SK-N-SH treated with all-trans-retinoic acid at 6 μM for 48 hours (cell line): Measurements from ENCODE around the gene SLMAP.

Experiments used
- ATAC-seq: fragments of 200-7000 bp; cut with Tn5 transposase; 3 replicates; pipeline ENCODE4 v1.9.1; 2020; ENCODE audit warnings: mild to moderate bottlenecking, moderate library complexity
- ARNTL ChIP-seq: fragments of 450-650 bp; formaldehyde crosslinking; IDR thresholded peaks from 2 replicates; pipeline ENCODE4 v1.5.0; 2020; ENCODE audit warnings: low read depth, mild to moderate bottlenecking, moderate library complexity, borderline replicate concordance
- BACH2 ChIP-seq: fragments of 250-450 bp; sonication (Bioruptor Pico); IDR thresholded peaks from 2 replicates; pipeline ENCODE4 v1.9.0; 2021; ENCODE audit warnings: mild to moderate bottlenecking, borderline replicate concordance
- CSDC2 ChIP-seq: fragments of 250-450 bp; sonication (Bioruptor Pico); IDR thresholded peaks from 2 replicates; pipeline ENCODE4 v1.5.0; 2020; ENCODE audit warnings: mild to moderate bottlenecking, moderate library complexity
- ESRRG ChIP-seq: fragments of 250-450 bp; sonication (Bioruptor Pico); IDR thresholded peaks from 2 replicates; pipeline ENCODE4 v1.6.1; 2021; ENCODE audit warnings: mild to moderate bottlenecking
- GLIS3 ChIP-seq: fragments of 250-450 bp; sonication (Bioruptor Pico); IDR thresholded peaks from 2 replicates; pipeline ENCODE4 v1.5.0; 2020; ENCODE audit warnings: mild to moderate bottlenecking, moderate library complexity
- ISL1 ChIP-seq: fragments of 250-450 bp; sonication (Bioruptor Pico); IDR thresholded peaks from 2 replicates; pipeline ENCODE4 v2.1.2; 2022; ENCODE audit warnings: mild to moderate bottlenecking, moderate library complexity
- PPARA ChIP-seq: fragments of 250-450 bp; sonication (Bioruptor Pico); IDR thresholded peaks from 2 replicates; pipeline ENCODE4 v1.5.0; 2020; ENCODE audit warnings: mild to moderate bottlenecking, borderline replicate concordance
- RARB ChIP-seq: fragments of 250-450 bp; sonication (Bioruptor Pico); IDR thresholded peaks from 2 replicates; pipeline ENCODE4 v1.8.0; 2021; ENCODE audit warnings: mild to moderate bottlenecking, moderate library complexity
- SNAI2 ChIP-seq: fragments of 250-450 bp; sonication (Bioruptor Pico); IDR thresholded peaks from 2 replicates; pipeline ENCODE4 v1.5.0; 2020; ENCODE audit warnings: mild to moderate bottlenecking, moderate library complexity
- TCF4 ChIP-seq: fragments of 250-450 bp; sonication (Bioruptor Pico); IDR thresholded peaks from 2 replicates; pipeline ENCODE4 v1.8.0; 2021; ENCODE audit warnings: mild to moderate bottlenecking, moderate library complexity, borderline replicate concordance
- TOX ChIP-seq: fragments of 250-450 bp; sonication (Bioruptor Pico); IDR thresholded peaks from 2 replicates; pipeline ENCODE4 v1.8.0; 2021; ENCODE audit warnings: mild to moderate bottlenecking, moderate library complexity, borderline replicate concordance
- ZC3H10 ChIP-seq: fragments of 250-450 bp; sonication (Bioruptor Pico); IDR thresholded peaks from 2 replicates; pipeline ENCODE4 v1.5.1; 2021; ENCODE audit warnings: mild to moderate bottlenecking, moderate library complexity
- ZFP3 ChIP-seq: fragments of 250-450 bp; sonication (Bioruptor Pico); IDR thresholded peaks from 2 replicates; pipeline ENCODE4 v1.5.0; 2020; ENCODE audit warnings: mild to moderate bottlenecking, moderate library complexity
- ZFP30 ChIP-seq: fragments of 450-650 bp; formaldehyde crosslinking; IDR thresholded peaks from 2 replicates; pipeline ENCODE4 v1.5.0; 2022; ENCODE audit warnings: mild to moderate bottlenecking, moderate library complexity
- ZNF565 ChIP-seq: fragments of 450-650 bp; formaldehyde crosslinking; conservative IDR thresholded peaks from 2 replicates; pipeline ENCODE4 v1.5.0; 2020; ENCODE audit warnings: low read depth, mild to moderate bottlenecking, moderate library complexity
- ZNF70 ChIP-seq: fragments of 450-650 bp; formaldehyde crosslinking; IDR thresholded peaks from 2 replicates; pipeline ENCODE4 v1.5.0; 2020; ENCODE audit warnings: mild to moderate bottlenecking, moderate library complexity
- ZNF8 ChIP-seq: fragments of 450-650 bp; formaldehyde crosslinking; IDR thresholded peaks from 2 replicates; pipeline ENCODE4 v1.5.0; 2020; ENCODE audit warnings: mild to moderate bottlenecking, moderate library complexity
- TF ChIP-seq, protein P1 (sequence below): fragments of 250-450 bp; sonication (Bioruptor Pico); IDR thresholded peaks from 2 replicates; pipeline ENCODE4 v1.8.0; 2020; ENCODE audit warnings: mild to moderate bottlenecking, moderate library complexity, borderline replicate concordance
- TF ChIP-seq, protein P2 (sequence below): fragments of 250-450 bp; sonication (Bioruptor Pico); IDR thresholded peaks from 2 replicates; pipeline ENCODE4 v1.5.0; 2020; ENCODE audit warnings: mild to moderate bottlenecking, moderate library complexity
- TF ChIP-seq, protein P3 (sequence below): fragments of 250-450 bp; sonication (Bioruptor Pico); IDR thresholded peaks from 2 replicates; pipeline ENCODE4 v1.5.1; 2020; ENCODE audit warnings: low read depth, mild to moderate bottlenecking, moderate library complexity
- TF ChIP-seq, protein P4 (sequence below): fragments of 250-450 bp; sonication (Bioruptor Pico); IDR thresholded peaks from 2 replicates; pipeline ENCODE4 v1.8.0; 2021; ENCODE audit warnings: low read depth, mild to moderate bottlenecking, moderate library complexity, borderline replicate concordance

SLMAP gene

DNA sequence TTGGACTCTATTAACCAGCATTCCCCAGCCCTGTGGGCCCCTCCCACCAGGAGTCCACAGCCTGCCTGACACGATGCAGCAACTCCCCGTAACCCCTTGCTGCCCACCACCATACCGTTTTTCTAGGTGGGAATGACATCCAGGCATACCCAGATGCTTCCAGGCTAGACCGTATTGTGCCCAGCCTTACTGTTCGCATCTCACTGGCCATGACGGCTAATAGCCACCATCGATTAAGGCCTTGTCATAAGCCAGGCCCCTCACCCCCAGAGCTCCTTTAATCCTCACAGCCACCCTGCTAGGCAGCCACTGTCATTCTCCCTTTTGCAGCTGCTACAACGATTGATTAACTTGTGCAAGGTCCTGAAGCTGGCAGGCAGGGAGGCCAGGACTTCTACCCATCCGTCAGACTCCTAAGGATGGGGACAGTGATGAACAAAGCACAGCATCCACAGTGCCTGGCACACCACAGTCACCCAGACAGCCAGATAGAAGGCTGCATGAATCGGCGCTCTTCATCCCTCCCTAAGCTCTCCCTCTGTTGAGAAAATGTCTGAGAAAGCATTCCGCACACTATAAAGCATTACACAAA, 192.1 kb downstream of the SLMAP start:
- ATAC-seq: no peak
- TF ChIP-seq ARNTL (CRISPR knock-in tag): no peak
- no peak for TF ChIP-seq ISL1 (CRISPR knock-in tag)
- no peak for TF ChIP-seq SNAI2
- TF ChIP-seq, protein P1, sequence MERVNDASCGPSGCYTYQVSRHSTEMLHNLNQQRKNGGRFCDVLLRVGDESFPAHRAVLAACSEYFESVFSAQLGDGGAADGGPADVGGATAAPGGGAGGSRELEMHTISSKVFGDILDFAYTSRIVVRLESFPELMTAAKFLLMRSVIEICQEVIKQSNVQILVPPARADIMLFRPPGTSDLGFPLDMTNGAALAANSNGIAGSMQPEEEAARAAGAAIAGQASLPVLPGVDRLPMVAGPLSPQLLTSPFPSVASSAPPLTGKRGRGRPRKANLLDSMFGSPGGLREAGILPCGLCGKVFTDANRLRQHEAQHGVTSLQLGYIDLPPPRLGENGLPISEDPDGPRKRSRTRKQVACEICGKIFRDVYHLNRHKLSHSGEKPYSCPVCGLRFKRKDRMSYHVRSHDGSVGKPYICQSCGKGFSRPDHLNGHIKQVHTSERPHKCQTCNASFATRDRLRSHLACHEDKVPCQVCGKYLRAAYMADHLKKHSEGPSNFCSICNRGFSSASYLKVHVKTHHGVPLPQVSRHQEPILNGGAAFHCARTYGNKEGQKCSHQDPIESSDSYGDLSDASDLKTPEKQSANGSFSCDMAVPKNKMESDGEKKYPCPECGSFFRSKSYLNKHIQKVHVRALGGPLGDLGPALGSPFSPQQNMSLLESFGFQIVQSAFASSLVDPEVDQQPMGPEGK (CRISPR knock-in tag): no peak
- no peak for TF ChIP-seq ZFP3 (CRISPR knock-in tag)
- TF ChIP-seq PPARA (CRISPR knock-in tag): no peak
- no peak for TF ChIP-seq GLIS3
- no peak for TF ChIP-seq ZFP30
- TF ChIP-seq ZC3H10: no peak
- TF ChIP-seq RARB (CRISPR knock-in tag): no peak
- TF ChIP-seq TOX (CRISPR knock-in tag): no peak
- TF ChIP-seq BACH2: no peak
- no peak for TF ChIP-seq CSDC2 (CRISPR knock-in tag)
- TF ChIP-seq, protein P2, sequence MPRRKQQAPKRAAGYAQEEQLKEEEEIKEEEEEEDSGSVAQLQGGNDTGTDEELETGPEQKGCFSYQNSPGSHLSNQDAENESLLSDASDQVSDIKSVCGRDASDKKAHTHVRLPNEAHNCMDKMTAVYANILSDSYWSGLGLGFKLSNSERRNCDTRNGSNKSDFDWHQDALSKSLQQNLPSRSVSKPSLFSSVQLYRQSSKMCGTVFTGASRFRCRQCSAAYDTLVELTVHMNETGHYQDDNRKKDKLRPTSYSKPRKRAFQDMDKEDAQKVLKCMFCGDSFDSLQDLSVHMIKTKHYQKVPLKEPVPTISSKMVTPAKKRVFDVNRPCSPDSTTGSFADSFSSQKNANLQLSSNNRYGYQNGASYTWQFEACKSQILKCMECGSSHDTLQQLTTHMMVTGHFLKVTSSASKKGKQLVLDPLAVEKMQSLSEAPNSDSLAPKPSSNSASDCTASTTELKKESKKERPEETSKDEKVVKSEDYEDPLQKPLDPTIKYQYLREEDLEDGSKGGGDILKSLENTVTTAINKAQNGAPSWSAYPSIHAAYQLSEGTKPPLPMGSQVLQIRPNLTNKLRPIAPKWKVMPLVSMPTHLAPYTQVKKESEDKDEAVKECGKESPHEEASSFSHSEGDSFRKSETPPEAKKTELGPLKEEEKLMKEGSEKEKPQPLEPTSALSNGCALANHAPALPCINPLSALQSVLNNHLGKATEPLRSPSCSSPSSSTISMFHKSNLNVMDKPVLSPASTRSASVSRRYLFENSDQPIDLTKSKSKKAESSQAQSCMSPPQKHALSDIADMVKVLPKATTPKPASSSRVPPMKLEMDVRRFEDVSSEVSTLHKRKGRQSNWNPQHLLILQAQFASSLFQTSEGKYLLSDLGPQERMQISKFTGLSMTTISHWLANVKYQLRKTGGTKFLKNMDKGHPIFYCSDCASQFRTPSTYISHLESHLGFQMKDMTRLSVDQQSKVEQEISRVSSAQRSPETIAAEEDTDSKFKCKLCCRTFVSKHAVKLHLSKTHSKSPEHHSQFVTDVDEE (CRISPR knock-in tag): no peak
- no peak for TF ChIP-seq ZNF70 (CRISPR knock-in tag)

DNA sequence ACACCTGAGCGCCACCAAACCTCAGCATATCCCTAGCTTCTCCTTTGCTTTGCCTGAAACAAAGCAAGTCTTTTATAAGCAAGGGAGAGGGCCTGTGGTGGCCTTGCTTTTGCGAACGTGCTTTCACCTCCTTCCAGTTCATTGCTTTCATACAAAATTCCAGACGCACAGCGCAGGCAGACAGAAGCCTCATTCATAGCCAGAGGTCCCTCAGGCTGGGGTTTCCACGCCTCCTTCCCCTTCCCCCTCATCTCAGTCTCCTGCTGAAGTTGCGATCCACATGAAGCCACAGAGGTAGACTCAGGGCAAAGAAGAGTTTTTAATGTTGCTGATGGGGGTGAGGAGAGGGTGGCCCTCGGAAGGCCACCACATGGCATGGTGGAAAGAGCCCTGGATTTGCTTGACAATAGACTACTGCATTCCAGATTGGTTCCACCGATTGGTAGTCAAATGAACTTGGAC, 192.7 kb downstream of the SLMAP start:
- ATAC-seq: no peak
- TF ChIP-seq ZFP30 (no peak), CSDC2 (CRISPR knock-in tag) (no peak), ESRRG (CRISPR knock-in tag) (no peak)
- TF ChIP-seq, protein P3, sequence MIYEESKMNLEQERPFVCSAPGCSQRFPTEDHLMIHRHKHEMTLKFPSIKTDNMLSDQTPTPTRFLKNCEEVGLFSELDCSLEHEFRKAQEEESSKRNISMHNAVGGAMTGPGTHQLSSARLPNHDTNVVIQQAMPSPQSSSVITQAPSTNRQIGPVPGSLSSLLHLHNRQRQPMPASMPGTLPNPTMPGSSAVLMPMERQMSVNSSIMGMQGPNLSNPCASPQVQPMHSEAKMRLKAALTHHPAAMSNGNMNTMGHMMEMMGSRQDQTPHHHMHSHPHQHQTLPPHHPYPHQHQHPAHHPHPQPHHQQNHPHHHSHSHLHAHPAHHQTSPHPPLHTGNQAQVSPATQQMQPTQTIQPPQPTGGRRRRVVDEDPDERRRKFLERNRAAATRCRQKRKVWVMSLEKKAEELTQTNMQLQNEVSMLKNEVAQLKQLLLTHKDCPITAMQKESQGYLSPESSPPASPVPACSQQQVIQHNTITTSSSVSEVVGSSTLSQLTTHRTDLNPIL (CRISPR knock-in tag): no peak
- TF ChIP-seq, all 23 proteins: peak for 0

DNA sequence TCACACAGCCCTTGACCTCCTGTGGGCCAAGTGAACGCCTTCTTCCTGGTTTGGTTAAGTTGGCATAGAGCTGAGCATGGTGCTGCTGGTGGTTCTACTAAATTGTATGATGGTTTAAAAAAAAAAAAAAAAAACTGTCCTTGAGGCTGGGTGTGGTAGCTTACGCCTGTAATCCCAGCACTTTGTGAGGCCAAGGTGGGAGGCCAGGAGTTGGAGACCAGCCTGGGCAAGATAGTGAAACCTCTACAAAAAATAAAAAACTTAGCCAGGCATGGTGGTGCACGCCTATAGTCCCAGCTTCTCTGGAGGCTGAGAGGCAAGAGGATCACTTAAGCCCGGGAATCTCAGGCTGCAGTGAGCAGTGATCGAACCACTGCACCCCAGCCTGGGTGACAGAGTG, 193.2 kb downstream of the SLMAP start:
- ATAC-seq: no peak
- TF ChIP-seq, protein P2 (CRISPR knock-in tag): no peak
- TF ChIP-seq CSDC2 (CRISPR knock-in tag) (no peak), ZNF70 (CRISPR knock-in tag) (no peak), ARNTL (CRISPR knock-in tag) (no peak), GLIS3 (no peak), ZFP3 (CRISPR knock-in tag) (no peak), BACH2 (no peak), TOX (CRISPR knock-in tag) (no peak), ZNF565 (no peak), ZNF8 (no peak), TCF4 (CRISPR knock-in tag) (no peak), ZFP30 (no peak), ESRRG (CRISPR knock-in tag) (no peak)
- TF ChIP-seq, protein P4, sequence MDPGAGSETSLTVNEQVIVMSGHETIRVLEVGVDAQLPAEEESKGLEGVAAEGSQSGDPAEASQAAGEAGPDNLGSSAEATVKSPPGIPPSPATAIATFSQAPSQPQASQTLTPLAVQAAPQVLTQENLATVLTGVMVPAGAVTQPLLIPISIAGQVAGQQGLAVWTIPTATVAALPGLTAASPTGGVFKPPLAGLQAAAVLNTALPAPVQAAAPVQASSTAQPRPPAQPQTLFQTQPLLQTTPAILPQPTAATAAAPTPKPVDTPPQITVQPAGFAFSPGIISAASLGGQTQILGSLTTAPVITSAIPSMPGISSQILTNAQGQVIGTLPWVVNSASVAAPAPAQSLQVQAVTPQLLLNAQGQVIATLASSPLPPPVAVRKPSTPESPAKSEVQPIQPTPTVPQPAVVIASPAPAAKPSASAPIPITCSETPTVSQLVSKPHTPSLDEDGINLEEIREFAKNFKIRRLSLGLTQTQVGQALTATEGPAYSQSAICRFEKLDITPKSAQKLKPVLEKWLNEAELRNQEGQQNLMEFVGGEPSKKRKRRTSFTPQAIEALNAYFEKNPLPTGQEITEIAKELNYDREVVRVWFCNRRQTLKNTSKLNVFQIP (CRISPR knock-in tag): no peak
- TF ChIP-seq, protein P1 (CRISPR knock-in tag): no peak
- TF ChIP-seq, protein P3 (CRISPR knock-in tag): no peak
